Amygdala (tissue), 56 donors: ENCODE results near the gene TST.

ENCODE experiments used
- DNase-seq, 56 donors: peaks; one replicate each; lab custom pipeline; 2025; lab: John Stamatoyannopoulos, UW

The TST gene

GRCh38 chr22:37033605-37034430, 14.6 kb upstream of the TST start:
- DNase-seq: no peak

GRCh38 chr22:37032535-37033460, 13.6 kb upstream of the TST start:
- DNase-seq: no peak

GRCh38 chr22:37032134-37032534, 12.9 kb upstream of the TST start:
- no peak for DNase-seq

GRCh38 chr22:37030560-37031281, 11.5 kb upstream of the TST start:
- no peak for DNase-seq

- DNase-seq: no peak
These were observed 9.7 kb upstream of the TST start for GRCh38 chr22:37028692-37029674.

GRCh38 chr22:37027556-37027955, 8.3 kb upstream of the TST start:
- DNase-seq: no peak

- peak in 7 of 56 donors; percentile 13 to 42 (median 19) for DNase-seq
These were observed 7.1 kb upstream of the TST start for GRCh38 chr22:37026325-37026724.

- no peak for DNase-seq
These were observed 6.3 kb upstream of the TST start for GRCh38 chr22:37025500-37026070.

GRCh38 chr22:37024339-37025157, 5.3 kb upstream of the TST start:
- no peak for DNase-seq

GRCh38 chr22:37023743-37024338, 4.6 kb upstream of the TST start:
- DNase-seq: no peak

- peak in 7 of 56 donors; percentile 8 to 53 (median 19) for DNase-seq
These were observed 3.5 kb upstream of the TST start for GRCh38 chr22:37022483-37023337.

GRCh38 chr22:37021710-37022482, 2.6 kb upstream of the TST start:
- peak in 22 of 56 donors; percentile 6 to 69 (median 30) for DNase-seq

- no peak for DNase-seq
These were observed 1.8 kb upstream of the TST start for GRCh38 chr22:37021041-37021440.

- DNase-seq: peak in 10 of 56 donors; percentile 42 to 57 (median 52)
These were observed 889 bp upstream of the TST start for GRCh38 chr22:37020192-37020479.

- DNase-seq: peak in 31 of 56 donors; percentile 13 to 67 (median 38)
These were observed 385 bp downstream of the TST start for GRCh38 chr22:37018815-37019308.
